ENCODE measurements around the gene ADPRHL1. TPM values are rescaled to one million over a fixed set of nuclear protein-coding genes. Genes with fewer than 3 reads are reported as not detected.

The ADPRHL1 gene
- total RNA-seq, 1 experiment from 2014 or later, result 11.5 TPM

- no peaks in the 10 kb centered on the region for H4K20me1 ChIP-seq (ENCODE audit: insufficient read depth)
- H3K4me3 ChIP-seq, result no peak overlapping the region
- intact Hi-C loops (cut with micrococcal nuclease; ENCODE audit: unreplicated experiment), result no loop called here
- no peaks in the 10 kb centered on the region for H3K9me3 ChIP-seq (ENCODE audit: insufficient read depth, low read depth)
- H3K4me1 ChIP-seq (replicated peaks; ENCODE audit: insufficient read depth), result peaks cover 22% of the 10 kb centered on the region
- ChIA-PET POLR2A (ENCODE audit: unreplicated experiment) (interaction anchor here (0.5 to 0.6 kb wide), 3 partner anchors 15 to 156 kb away, joined by 3 to 4 read pairs (median 4); no protein-coding TSS in a partner anchor), CTCF (no interaction called here)
- H3K27me3 ChIP-seq (ENCODE audit: insufficient read depth, low read depth), result no peaks in the 10 kb centered on the region
- no peaks in the 10 kb centered on the region for H3K9me2 ChIP-seq (ENCODE audit: insufficient read depth)
- BruUV-seq (replicated peaks), result no TSS peak
- H3K79me2 ChIP-seq (ENCODE audit: low read depth), result no peaks in the 10 kb centered on the region
- peaks cover 7% of the 10 kb centered on the region; the same call in 1 of the 2 replicates for H3F3A ChIP-seq (ENCODE audit: insufficient read depth, low read depth)
- H3K36me3 ChIP-seq (ENCODE audit: low read depth), result no peaks in the 10 kb centered on the region
- H2AFZ ChIP-seq, result no peak overlapping the region
- peak overlapping the region; percentile 28 for H3K4me2 ChIP-seq
- no peak overlapping the region for H3K27ac ChIP-seq
- TF ChIP-seq EZH2 (IDR thresholded peaks at IDR 0.05; ENCODE audit: low read depth) (no peak), CTCF (conservative IDR thresholded peaks at IDR 0.05) (no peak)
- peak; percentile 47 to 48 for DNase-seq
Measured at GRCh38 chr13:113425941-113426590, 27.2 kb downstream of the ADPRHL1 start.

- Histone ChIP-seq H3K4me3 (no peak overlapping the region), H3K9me2 (ENCODE audit: insufficient read depth) (no peaks in the 10 kb centered on the region), H3K9me3 (ENCODE audit: insufficient read depth, low read depth) (no peaks in the 10 kb centered on the region), H3K79me2 (ENCODE audit: low read depth) (no peaks in the 10 kb centered on the region), H3K4me1 (replicated peaks; ENCODE audit: insufficient read depth) (peaks cover 22% of the 10 kb centered on the region), H3F3A (ENCODE audit: insufficient read depth, low read depth) (peaks cover 13% of the 10 kb centered on the region), H3K27me3 (ENCODE audit: insufficient read depth, low read depth) (peaks cover under 1% of the 10 kb centered on the region), H3K27ac (no peak overlapping the region), H2AFZ (no peak overlapping the region), H4K20me1 (ENCODE audit: insufficient read depth) (no peaks in the 10 kb centered on the region), H3K4me2 (no peak overlapping the region), H3K36me3 (ENCODE audit: low read depth) (no peaks in the 10 kb centered on the region)
- no peak for DNase-seq
- TF ChIP-seq EZH2 (IDR thresholded peaks at IDR 0.05; ENCODE audit: low read depth) (no peak), CTCF (conservative IDR thresholded peaks at IDR 0.05) (no peak)
- no TSS peak for BruUV-seq (replicated peaks)
- intact Hi-C loops (cut with micrococcal nuclease; ENCODE audit: unreplicated experiment), result no loop called here
- ChIA-PET POLR2A (ENCODE audit: unreplicated experiment) (interaction anchor here (0.9 kb wide), 1 partner anchor 70 kb away, joined by 5 read pairs; no protein-coding TSS in a partner anchor), CTCF (no interaction called here)
Measured at GRCh38 chr13:113423520-113424163, 29.6 kb downstream of the ADPRHL1 start.

GRCh38 chr13:113422807-113423519 lies 30.3 kb downstream of the ADPRHL1 start:
- peaks cover 15% of the 10 kb centered on the region for H3K4me1 ChIP-seq (replicated peaks; ENCODE audit: insufficient read depth)
- no peaks in the 10 kb centered on the region for H3K79me2 ChIP-seq (ENCODE audit: low read depth)
- H3K36me3 ChIP-seq (ENCODE audit: low read depth), result no peaks in the 10 kb centered on the region
- ChIA-PET POLR2A (ENCODE audit: unreplicated experiment) (no interaction called here), CTCF (no interaction called here)
- H3K9me2 ChIP-seq (ENCODE audit: insufficient read depth), result no peaks in the 10 kb centered on the region
- H2AFZ ChIP-seq, result no peak overlapping the region
- no peaks in the 10 kb centered on the region for H4K20me1 ChIP-seq (ENCODE audit: insufficient read depth)
- H3K4me3 ChIP-seq, result no peak overlapping the region
- TF ChIP-seq EZH2 (IDR thresholded peaks at IDR 0.05; ENCODE audit: low read depth) (no peak), CTCF (conservative IDR thresholded peaks at IDR 0.05) (no peak)
- intact Hi-C loops (cut with micrococcal nuclease; ENCODE audit: unreplicated experiment), result no loop called here
- BruUV-seq (replicated peaks), result no TSS peak
- H3K27me3 ChIP-seq (ENCODE audit: insufficient read depth, low read depth), result peaks cover 7% of the 10 kb centered on the region
- no peak overlapping the region for H3K27ac ChIP-seq
- H3F3A ChIP-seq (ENCODE audit: insufficient read depth, low read depth), result peaks cover 18% of the 10 kb centered on the region
- no peak for DNase-seq
- H3K9me3 ChIP-seq (ENCODE audit: insufficient read depth, low read depth), result no peaks in the 10 kb centered on the region
- H3K4me2 ChIP-seq, result no peak overlapping the region
